GM21360 (cell line): Measurements from ENCODE around the gene KCTD7.
A peak's percentile ranks its signal among the peaks of the same experiment; 100 is the strongest.
"Not testable (repeated sequence)": the region's sequence is repeated elsewhere in the genome, so short reads cannot be mapped to it uniquely, and the experiment has no call there.

Source experiments
- ATAC-seq: cut with Tn5 transposase; IDR thresholded peaks from one replicate; pipeline ENCODE4 v1.9.1; 2021; ENCODE audit warnings: mild to moderate bottlenecking, moderate library complexity; ENCODE audit not compliant: unreplicated experiment

Gene KCTD7

DNA sequence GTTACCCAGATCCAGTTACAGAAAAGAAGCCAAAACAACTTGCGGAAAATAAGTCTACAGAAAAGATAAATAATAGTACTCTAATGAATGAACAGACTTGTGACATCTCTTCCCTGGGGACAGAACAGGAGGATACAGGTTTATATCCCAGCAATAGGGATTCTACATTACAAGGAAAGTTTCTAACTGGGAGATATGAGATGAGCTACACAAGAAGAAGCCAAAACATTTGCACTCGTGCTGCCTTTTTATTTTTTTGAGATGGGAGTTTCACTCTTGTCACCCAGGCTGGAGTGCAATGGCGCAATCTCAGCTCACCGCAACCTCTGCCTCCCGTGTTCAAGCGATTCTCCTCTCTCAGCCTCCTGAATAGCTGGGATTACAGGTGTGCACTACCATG, 22.3 kb downstream of the KCTD7 start:
- ATAC-seq = not testable (repeated sequence)

DNA sequence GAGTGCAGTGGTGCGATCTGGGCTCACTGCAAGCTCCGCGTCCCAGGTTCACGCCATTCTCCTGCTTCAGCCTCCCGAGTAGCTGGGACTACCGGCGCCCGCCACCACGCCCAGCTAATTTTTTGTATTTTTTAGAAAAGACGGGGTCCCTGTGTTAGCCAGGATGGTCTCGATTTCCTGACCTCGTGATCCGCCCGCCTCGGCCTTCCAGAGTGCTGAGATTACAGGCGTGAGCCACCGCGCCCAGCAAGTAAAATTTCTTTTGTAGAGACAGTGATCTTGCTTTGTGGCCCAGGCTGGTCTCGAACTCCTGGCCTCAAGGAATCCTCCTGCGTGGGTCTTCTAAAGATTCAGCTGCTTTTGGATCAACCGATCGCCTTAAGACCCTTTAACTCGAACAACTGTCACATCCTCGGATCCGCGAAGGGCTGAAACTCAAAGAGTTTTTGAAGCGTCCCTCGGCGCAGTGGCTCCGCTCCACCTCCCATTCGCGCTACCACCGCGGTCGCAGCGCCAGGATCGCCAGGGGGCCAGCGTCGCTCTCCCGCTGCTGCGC, 25.1 kb downstream of the KCTD7 start:
- ATAC-seq = not testable (repeated sequence)

DNA sequence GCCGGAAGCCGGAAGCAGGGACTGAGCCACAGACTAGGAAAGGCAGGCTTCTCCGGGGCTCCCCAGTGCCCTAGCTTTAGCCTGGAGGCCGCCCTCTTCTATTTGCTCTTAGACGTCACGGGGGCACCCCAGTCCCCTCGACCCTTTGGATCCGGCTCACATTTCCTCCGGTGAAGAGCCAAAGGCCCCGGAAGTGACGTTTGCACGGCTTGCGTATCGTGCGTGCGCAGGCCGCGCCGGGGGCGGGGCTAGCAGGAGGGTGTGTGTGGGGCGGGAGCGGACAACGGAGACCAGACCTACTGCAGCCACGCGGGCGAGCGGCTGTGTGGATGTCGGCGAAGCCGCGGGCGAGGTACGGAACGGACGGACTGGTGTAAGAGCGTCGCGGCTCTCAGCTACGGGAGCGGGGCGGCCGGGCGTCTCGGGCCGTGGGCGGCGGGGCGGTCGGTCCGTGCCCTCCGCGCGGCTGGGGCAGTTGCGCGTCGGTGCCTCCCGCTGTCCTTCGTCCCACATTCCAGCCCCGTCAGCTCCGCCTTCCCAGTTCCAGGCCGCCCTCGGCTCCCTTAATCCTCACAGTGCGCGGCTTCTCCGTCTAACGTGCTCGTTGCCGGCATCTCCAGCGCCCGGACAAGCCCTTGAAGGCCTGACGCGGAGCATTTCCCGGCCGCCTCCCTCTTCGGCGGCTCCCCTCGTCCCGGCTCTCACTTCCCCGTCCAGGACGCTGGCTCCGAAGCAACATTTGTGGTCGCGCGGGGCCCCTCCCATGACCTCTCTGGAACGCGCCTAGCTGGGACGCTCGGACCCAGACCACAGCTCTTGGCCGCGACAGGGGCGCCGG, 25.8 kb downstream of the KCTD7 start:
- ATAC-seq = peak; percentile 88

- ATAC-seq = peak; percentile 4
These were observed 26.6 kb downstream of the KCTD7 start for GRCh38 chr7:66655113-66655806.

GRCh38 chr7:66655826-66656485, 27.3 kb downstream of the KCTD7 start:
- not testable (repeated sequence) for ATAC-seq

- no peak for ATAC-seq
These were observed 29.1 kb downstream of the KCTD7 start for GRCh38 chr7:66657798-66658197.

DNA sequence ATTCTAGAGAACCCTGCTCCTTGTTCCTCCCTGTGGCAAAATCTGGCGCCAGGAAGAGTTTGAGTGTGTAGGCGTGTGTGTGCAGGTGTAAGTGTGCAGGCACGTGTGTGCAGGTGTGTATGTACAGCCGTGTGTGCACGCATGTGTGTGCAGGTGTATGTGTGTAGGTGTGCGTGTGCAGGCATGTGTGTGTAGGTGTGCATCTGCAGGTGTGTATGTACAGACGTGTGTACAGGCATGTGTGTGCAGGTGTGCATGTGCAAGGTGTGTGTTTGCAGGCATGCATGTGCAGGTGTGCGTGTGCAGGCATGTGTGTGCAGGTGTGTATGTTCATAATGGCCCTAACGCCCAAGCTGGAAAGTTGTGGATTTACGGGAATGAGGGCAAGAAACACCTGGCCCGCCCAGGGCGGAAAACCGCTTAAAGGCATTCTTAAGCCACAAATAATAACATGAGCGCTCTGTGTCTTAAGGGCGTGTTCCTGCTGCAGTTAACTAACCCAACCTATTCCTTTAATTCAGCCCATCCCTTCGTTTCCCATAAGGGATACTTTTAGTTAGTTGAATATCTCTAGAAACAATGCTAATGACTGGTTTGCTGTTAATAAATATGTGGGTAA, 34.1 kb downstream of the KCTD7 start:
- no peak for ATAC-seq

- ATAC-seq = no peak
These were observed 36.1 kb downstream of the KCTD7 start for GRCh38 chr7:66664590-66665293.

GRCh38 chr7:66666313-66666952, 37.8 kb downstream of the KCTD7 start:
- ATAC-seq = no peak

DNA sequence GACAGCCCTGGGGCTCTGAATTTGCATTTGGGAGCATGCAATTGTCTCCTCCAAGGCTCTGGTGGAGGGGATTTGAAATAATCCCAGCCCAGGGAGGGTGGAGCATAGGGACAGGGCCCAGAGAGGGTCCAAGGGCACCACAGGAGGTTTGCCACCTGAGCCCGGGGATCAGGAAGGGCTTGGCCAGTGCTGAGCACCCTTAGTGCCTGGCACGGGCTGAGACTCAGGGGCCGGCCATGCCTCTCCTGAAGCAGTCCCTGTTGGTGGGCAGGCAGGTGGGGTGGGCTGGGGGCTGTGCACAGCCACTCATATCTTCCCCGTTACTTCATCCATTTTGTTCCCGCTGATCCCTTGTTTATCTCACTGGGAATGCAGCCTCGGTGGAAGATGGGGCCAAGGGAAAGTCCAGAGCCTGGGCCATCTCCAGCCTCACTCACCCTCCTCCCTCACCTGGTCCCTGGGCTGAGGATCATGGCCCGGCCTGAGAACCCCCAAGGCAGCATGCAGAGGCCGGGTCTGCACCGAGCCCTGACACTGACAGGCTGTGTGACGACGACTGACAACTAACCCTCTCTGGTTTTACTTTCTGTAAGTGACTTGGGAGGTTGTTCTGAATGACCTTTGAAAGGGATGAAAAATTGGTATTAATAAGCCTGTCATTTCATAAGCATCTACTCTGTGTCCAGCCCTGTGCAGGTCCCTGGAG, 38.5 kb downstream of the KCTD7 start:
- no peak for ATAC-seq

DNA sequence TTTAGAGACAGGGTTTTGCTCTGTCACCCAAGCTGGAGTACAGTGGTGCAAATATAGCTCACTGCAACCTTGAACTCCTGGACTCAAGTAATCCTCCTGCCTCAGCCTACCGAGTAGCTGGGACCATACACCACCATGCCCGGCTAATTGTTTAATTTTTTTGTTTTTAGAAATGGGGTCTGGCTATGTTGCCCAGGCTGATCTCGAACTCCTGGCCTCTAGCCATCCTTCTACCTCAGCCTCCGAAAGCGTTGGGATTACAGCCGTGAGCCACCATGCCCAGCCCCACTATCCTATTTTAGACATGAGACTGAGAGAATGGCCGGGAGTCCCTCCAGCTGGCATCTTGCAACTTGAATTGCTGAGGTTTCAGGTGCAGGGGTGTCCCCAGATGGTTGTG, 39.4 kb downstream of the KCTD7 start:
- ATAC-seq = no peak

GRCh38 chr7:66668677-66669076, 40.0 kb downstream of the KCTD7 start:
- ATAC-seq = no peak

DNA sequence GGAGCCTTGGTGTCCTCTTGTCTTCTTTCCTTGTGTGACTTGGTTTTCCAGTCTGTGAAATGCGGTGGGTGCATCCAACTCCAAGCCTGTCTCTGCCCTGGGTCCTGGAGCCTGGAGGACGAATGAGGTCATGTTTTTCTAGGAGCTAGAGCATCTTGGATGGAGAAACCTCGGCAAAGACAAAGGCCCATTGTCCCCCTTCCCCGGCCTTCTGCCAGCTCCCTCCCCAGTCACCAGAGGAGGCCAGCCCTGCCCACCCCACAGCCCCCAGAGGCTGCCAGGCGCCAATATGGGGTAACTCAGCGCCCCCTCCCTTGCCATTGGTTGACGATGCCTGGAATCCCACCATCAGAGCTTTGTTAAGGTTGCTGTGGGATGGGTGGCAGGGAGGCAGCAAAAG, 40.4 kb downstream of the KCTD7 start:
- ATAC-seq = no peak

GRCh38 chr7:66669496-66669895, 40.8 kb downstream of the KCTD7 start:
- no peak for ATAC-seq

- no peak for ATAC-seq
These were observed 42.4 kb downstream of the KCTD7 start for GRCh38 chr7:66671034-66671433.

DNA sequence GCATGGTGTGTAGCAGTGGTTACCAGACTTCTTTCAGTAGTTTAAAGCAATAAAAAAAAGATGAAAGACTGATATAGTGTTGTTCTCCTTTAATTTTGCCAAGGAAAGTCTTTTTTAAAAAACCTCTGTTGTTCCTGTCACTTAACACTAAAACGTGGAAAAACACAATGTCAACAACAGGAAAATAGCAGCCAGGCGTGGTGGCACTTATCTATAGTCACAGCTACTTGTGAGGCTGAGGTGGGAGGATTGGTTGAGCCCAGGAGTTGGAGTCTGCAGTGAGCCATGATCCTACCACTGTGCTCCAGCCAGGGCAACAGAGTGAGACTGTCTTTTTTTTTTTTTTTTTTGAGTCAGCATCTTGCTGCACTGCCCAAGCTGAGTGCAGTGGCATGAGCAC, 42.8 kb downstream of the KCTD7 start:
- ATAC-seq = not testable (repeated sequence)

- ATAC-seq = not testable (repeated sequence)
These were observed 43.9 kb downstream of the KCTD7 start for GRCh38 chr7:66672432-66673123.

GRCh38 chr7:66673124-66673640, 44.5 kb downstream of the KCTD7 start:
- not testable (repeated sequence) for ATAC-seq
